Liver (tissue), 9 donors: ENCODE data around the gene SEPTIN10. TPM values are rescaled to one million over a fixed set of nuclear protein-coding genes. Genes with fewer than 3 reads are reported as not detected.

Experiments used
- DNase-seq: peaks from one replicate; pipeline ENCODE4 v3.0.0-alpha.2; 2017; ENCODE audit warnings: low spot score
- H3K27ac ChIP-seq, 2 donors: one replicate each; pipeline ENCODE4 v1.7.0; 2013; ENCODE audit warnings: inconsistent platforms in 2 of 2, low read length in 2 of 2, control low read depth in 1 of 2, low read depth in 1 of 2, mild to moderate bottlenecking in 1 of 2
- H3K27me3 ChIP-seq, 4 donors: one replicate each; pipeline versions ENCODE4 v1.6.1 to v1.7.0; 2013; ENCODE audit warnings: low read length in 3 of 4, inconsistent platforms in 1 of 4, mild to moderate bottlenecking in 1 of 4, moderate library complexity in 1 of 4; ENCODE audit not compliant: control insufficient read depth in 4 of 4, insufficient read depth in 4 of 4
- H3K36me3 ChIP-seq, 4 donors: one replicate each; pipeline versions ENCODE4 v1.6.1 to v1.7.0; 2013; ENCODE audit warnings: low read length in 3 of 4, mild to moderate bottlenecking in 3 of 4, low read depth in 1 of 4, moderate library complexity in 1 of 4; ENCODE audit not compliant: control insufficient read depth in 4 of 4, insufficient read depth in 3 of 4
- H3K4me1 ChIP-seq, 4 donors: one replicate each; pipeline versions ENCODE4 v1.6.1 to v1.7.0; 2013; ENCODE audit warnings: low read length in 3 of 4, mild to moderate bottlenecking in 3 of 4, moderate library complexity in 1 of 4; ENCODE audit not compliant: control insufficient read depth in 4 of 4, insufficient read depth in 4 of 4
- H3K4me3 ChIP-seq, 3 donors: one replicate each; pipeline versions ENCODE4 v1.6.1 to v1.7.0; 2013; ENCODE audit warnings: low read length in 3 of 3, control low read depth in 1 of 3, low read depth in 1 of 3, mild to moderate bottlenecking in 1 of 3
- H3K9ac ChIP-seq, 2 donors: one replicate each; pipeline ENCODE4 v1.7.0; 2013; ENCODE audit warnings: low read length in 2 of 2, mild to moderate bottlenecking in 2 of 2, moderate library complexity in 2 of 2, control low read depth in 1 of 2, low read depth in 1 of 2
- H3K9me3 ChIP-seq, 4 donors: one replicate each; pipeline versions ENCODE4 v1.6.1 to v1.7.0; 2013; ENCODE audit warnings: low read length in 3 of 4; ENCODE audit not compliant: control insufficient read depth in 4 of 4
- CTCF ChIP-seq: fragments of 150-350 bp; IDR thresholded peaks from 2 replicates; pipeline ENCODE4 v1.5.1; 2017; ENCODE audit warnings: improper control_type of control experiment, low read depth, low read length; ENCODE audit not compliant: missing input control
- GABPA ChIP-seq, 2 donors: IDR thresholded peaks in 1 of 2; conservative IDR thresholded peaks in 1 of 2; 2 replicates each; pipeline ENCODE4 v1.6.1; 2016; ENCODE audit warnings: antibody characterized with exemption in 2 of 2, mild to moderate bottlenecking in 1 of 2, moderate library complexity in 1 of 2
- HNF4A ChIP-seq, 2 donors: conservative IDR thresholded peaks; 2 replicates each; pipeline ENCODE4 v1.6.1; 2016; ENCODE audit warnings: antibody characterized with exemption in 2 of 2, mild to moderate bottlenecking in 2 of 2
- HNF4G ChIP-seq: IDR thresholded peaks from 2 replicates; pipeline ENCODE4 v1.6.1; 2016; ENCODE audit warnings: antibody characterized with exemption
- MAX ChIP-seq: IDR thresholded peaks from 2 replicates; pipeline ENCODE4 v1.6.1; 2016; ENCODE audit warnings: antibody characterized with exemption
- NR2F2 ChIP-seq: IDR thresholded peaks from 2 replicates; pipeline ENCODE4 v1.6.1; 2016; ENCODE audit warnings: antibody characterized with exemption
- RAD21 ChIP-seq, 2 donors: IDR thresholded peaks; 2 replicates each; pipeline ENCODE4 v1.6.1; 2016; ENCODE audit warnings: antibody characterized with exemption in 2 of 2, mild to moderate bottlenecking in 2 of 2
- SP1 ChIP-seq: IDR thresholded peaks from 2 replicates; pipeline ENCODE4 v1.6.1; 2018; ENCODE audit warnings: antibody characterized with exemption, mild to moderate bottlenecking
- YY1 ChIP-seq: IDR thresholded peaks from 2 replicates; pipeline ENCODE4 v1.6.1; 2016; ENCODE audit warnings: antibody characterized with exemption, mild to moderate bottlenecking
- WGBS: extraction: QIAGEN DNeasy Blood & Tissue Kit; methylation state at CpG from one replicate; pipeline ENCODE4 v1.1.7; 2013; 5-methylcytosine and 5-hydroxymethylcytosine counted together
- polyA plus RNA-seq, 2 donors: library from polyadenylated mRNA; stranded (reverse) in 1 of 2; unstranded in 1 of 2; fragments of 200-250 nt in 1 of 2; fragments of >200 nt in 1 of 2; fragmentation: Nextera tagmentation in 1 of 2; extraction: Ambion mirVana in 1 of 2; gene quantifications; one replicate each; pipeline versions ENCODE4 v1.2.1 to v1.2.3, GENCODE V29; 2013 to 2015
- total RNA-seq, 2 donors: library from RNA; depleted of rRNA; stranded (reverse); fragments of >200 nt; gene quantifications; one replicate each; pipeline ENCODE4 v1.2.3, GENCODE V29; 2014
- TF ChIP-seq, protein P1 (sequence below): IDR thresholded peaks from 2 replicates; pipeline ENCODE4 v1.6.1; 2016; ENCODE audit warnings: antibody characterized with exemption, mild to moderate bottlenecking
- donor health status: healthy.
- donor health status: healthy.
- donor health status: healthy.
- donor health status: healthy.
- donor health status: healthy.

The SEPTIN10 gene
- total and polyA plus RNA-seq, 4 donors = 19.6 to 35.9 (median 20.1) TPM

GRCh38 chr2:109516445-109517117 lies 97.2 kb downstream of the SEPTIN10 start:
- H3K27ac ChIP-seq = no peak overlapping the region
- H3K27me3 ChIP-seq = no peaks in the 10 kb centered on the region
- 44% methylated on average over 20 of the region's 20 CpGs for WGBS
- H3K4me1 ChIP-seq = peaks cover 0 to 2% (median under 1%) of the 10 kb centered on the region in 4 donors
- no peak overlapping the region for H3K4me3 ChIP-seq
- H3K36me3 ChIP-seq = no peaks in the 10 kb centered on the region
- H3K9me3 ChIP-seq = no peaks in the 10 kb centered on the region
- no peak for TF ChIP-seq NR2F2
- TF ChIP-seq CTCF = peak; percentile 71
- no peak for TF ChIP-seq SP1
- no peak for TF ChIP-seq GABPA (IDR thresholded peaks at IDR 0.05 in 1 of 2, conservative IDR thresholded peaks at IDR 0.05 in 1 of 2)
- TF ChIP-seq MAX = no peak
- no peak for TF ChIP-seq HNF4G
- peak; percentile 87 to 92 for TF ChIP-seq RAD21 (IDR thresholded peaks at IDR 0.05)
- TF ChIP-seq YY1 = no peak
- no peak overlapping the region for H3K9ac ChIP-seq
- DNase-seq = peak; percentile 70

GRCh38 chr2:109514857-109515256 lies 98.9 kb downstream of the SEPTIN10 start:
- no peaks in the 10 kb centered on the region for H3K27me3 ChIP-seq
- DNase-seq = no peak
- H3K9ac ChIP-seq = no peak overlapping the region
- TF ChIP-seq CTCF (no peak), HNF4A (conservative IDR thresholded peaks at IDR 0.05) (peak in 1 of 2 donors; percentile 29)
- TF ChIP-seq, protein P1, sequence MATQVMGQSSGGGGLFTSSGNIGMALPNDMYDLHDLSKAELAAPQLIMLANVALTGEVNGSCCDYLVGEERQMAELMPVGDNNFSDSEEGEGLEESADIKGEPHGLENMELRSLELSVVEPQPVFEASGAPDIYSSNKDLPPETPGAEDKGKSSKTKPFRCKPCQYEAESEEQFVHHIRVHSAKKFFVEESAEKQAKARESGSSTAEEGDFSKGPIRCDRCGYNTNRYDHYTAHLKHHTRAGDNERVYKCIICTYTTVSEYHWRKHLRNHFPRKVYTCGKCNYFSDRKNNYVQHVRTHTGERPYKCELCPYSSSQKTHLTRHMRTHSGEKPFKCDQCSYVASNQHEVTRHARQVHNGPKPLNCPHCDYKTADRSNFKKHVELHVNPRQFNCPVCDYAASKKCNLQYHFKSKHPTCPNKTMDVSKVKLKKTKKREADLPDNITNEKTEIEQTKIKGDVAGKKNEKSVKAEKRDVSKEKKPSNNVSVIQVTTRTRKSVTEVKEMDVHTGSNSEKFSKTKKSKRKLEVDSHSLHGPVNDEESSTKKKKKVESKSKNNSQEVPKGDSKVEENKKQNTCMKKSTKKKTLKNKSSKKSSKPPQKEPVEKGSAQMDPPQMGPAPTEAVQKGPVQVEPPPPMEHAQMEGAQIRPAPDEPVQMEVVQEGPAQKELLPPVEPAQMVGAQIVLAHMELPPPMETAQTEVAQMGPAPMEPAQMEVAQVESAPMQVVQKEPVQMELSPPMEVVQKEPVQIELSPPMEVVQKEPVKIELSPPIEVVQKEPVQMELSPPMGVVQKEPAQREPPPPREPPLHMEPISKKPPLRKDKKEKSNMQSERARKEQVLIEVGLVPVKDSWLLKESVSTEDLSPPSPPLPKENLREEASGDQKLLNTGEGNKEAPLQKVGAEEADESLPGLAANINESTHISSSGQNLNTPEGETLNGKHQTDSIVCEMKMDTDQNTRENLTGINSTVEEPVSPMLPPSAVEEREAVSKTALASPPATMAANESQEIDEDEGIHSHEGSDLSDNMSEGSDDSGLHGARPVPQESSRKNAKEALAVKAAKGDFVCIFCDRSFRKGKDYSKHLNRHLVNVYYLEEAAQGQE = no peak
- H3K9me3 ChIP-seq = no peaks in the 10 kb centered on the region
- no peak overlapping the region for H3K27ac ChIP-seq
- peaks cover 0 to 18% (median 13%) of the 10 kb centered on the region in 4 donors for H3K4me1 ChIP-seq
- WGBS = 93% methylated on average over 5 of the region's 5 CpGs
- no peaks in the 10 kb centered on the region for H3K36me3 ChIP-seq
- no peak overlapping the region for H3K4me3 ChIP-seq
